Measurements from ENCODE around the gene ZNF688. TPM values are rescaled to one million over a fixed set of nuclear protein-coding genes. Genes with fewer than 3 reads are reported as not detected.
A peak's percentile ranks its signal among the peaks of the same experiment; 100 is the strongest.

Gene ZNF688
- total and polyA plus RNA-seq, 4 donors = 8.6 to 23.3 (median 16.5) TPM

DNA sequence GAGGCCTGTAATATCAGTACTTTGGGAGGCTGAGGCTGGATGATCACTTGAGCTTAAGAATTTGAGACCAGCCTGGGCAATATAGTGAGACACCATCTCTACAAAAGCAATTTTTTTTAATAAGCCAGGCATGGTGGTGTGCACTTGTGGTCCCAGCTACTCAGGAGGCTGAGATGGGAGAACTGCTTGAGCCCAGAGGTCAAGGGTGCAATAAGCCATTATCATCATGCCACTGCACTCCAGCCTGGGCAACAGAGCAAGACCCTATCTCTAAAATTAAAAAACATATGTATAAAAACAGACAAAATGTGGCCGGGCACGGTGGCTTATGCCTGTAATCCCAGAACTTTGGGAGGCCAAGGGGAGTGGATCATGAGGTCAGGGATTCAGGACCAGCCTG, 17.1 kb upstream of the ZNF688 start:
- H3K9ac ChIP-seq (ENCODE audit: insufficient read depth in 1 of 2, low read length in 2 of 2) = no peak overlapping the region
- DNase-seq (no peak), ATAC-seq (ENCODE audit: insufficient read depth, low FRiP score) (no peak)
- no peak overlapping the region for H3K4me3 ChIP-seq
- 90 to 98% methylated on average over 2 of the region's 2 CpGs for WGBS, 2 donors
- peaks cover 0 to 3% (median 3%) of the 10 kb centered on the region in 4 donors for H3K36me3 ChIP-seq (ENCODE audit: control insufficient read depth in 4 of 4, insufficient read depth in 4 of 4, low read length in 4 of 4)
- peaks cover 0 to 10% (median 2%) of the 10 kb centered on the region in 5 donors for H3K4me1 ChIP-seq (ENCODE audit: control insufficient read depth in 5 of 5, insufficient read depth in 5 of 5, low read length in 5 of 5)
- H3K9me3 ChIP-seq (ENCODE audit: control insufficient read depth in 4 of 4, insufficient read depth in 3 of 4, low read length in 3 of 4) = no peaks in the 10 kb centered on the region
- no peak overlapping the region for H3K27ac ChIP-seq (ENCODE audit: low read depth in 1 of 2, low read length in 1 of 2)
- no peaks in the 10 kb centered on the region for H3K27me3 ChIP-seq (ENCODE audit: control insufficient read depth in 3 of 3, insufficient read depth in 3 of 3, low read length in 2 of 3)
- TF ChIP-seq, protein P1, sequence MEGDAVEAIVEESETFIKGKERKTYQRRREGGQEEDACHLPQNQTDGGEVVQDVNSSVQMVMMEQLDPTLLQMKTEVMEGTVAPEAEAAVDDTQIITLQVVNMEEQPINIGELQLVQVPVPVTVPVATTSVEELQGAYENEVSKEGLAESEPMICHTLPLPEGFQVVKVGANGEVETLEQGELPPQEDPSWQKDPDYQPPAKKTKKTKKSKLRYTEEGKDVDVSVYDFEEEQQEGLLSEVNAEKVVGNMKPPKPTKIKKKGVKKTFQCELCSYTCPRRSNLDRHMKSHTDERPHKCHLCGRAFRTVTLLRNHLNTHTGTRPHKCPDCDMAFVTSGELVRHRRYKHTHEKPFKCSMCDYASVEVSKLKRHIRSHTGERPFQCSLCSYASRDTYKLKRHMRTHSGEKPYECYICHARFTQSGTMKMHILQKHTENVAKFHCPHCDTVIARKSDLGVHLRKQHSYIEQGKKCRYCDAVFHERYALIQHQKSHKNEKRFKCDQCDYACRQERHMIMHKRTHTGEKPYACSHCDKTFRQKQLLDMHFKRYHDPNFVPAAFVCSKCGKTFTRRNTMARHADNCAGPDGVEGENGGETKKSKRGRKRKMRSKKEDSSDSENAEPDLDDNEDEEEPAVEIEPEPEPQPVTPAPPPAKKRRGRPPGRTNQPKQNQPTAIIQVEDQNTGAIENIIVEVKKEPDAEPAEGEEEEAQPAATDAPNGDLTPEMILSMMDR (IDR thresholded peaks at IDR 0.05; ENCODE audit: control extremely low read depth, extremely low read depth) = no peak

DNA sequence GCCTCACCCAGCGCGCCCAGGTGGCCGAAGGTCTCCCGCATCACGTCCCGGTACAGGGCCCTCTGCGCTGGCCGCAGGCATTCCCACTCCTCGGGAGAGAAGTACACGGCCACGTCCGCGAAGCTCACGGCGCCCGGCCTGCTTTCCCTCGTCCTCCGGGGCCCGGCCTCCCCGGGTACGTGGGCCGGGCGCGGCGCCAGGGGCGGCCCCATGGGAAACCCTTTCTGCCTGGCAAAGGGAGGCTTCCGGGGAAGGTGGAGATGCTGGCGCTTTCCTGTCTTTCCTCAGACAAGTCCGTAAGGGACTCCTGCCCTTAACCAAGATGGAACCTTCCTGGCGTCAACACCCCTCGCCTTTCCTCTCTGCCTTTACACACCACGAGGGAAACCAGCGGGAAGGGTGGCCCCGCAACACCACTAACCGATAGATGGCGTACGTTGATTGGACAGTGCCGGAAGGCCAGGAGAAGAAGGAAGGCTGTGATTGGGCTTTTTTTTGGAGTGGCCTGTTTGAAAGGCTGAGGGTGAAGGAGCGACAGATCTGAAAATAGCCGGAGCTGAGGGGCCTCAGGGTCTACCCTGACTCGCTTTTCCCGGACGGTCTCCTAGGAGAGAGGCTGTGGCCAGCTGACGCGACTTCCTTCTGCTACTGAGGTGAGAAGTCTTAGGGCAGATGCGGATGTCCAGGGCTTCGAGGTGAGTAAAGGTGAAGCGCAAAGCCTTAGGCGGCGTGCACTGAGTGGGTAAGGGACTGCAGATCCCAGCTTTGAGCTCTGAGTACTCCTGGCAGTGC, 14.1 kb upstream of the ZNF688 start, which contains the start of gene ZNF785:
ZNF785 (minus strand) TSS at position 298 of the 792 bp plus-strand sequence; CDS start at position 212, 86 bp downstream.
- DNase-seq = peak; percentile 98 to 100 (median 99)
- Histone ChIP-seq H3K4me3 (peak within 1 kb of the TSS; percentile 47), H3K9ac (ENCODE audit: insufficient read depth in 1 of 2, low read length in 2 of 2) (peak within 1 kb of the TSS; percentile 79 to 85), H3K36me3 (ENCODE audit: control insufficient read depth in 4 of 4, insufficient read depth in 4 of 4, low read length in 4 of 4) (peaks cover 0 to 20% (median 4%) of the 10 kb centered on the region in 4 donors), H3K27ac (ENCODE audit: low read depth in 1 of 2, low read length in 1 of 2) (peak within 1 kb of the TSS; percentile 83 to 88), H3K4me1 (ENCODE audit: control insufficient read depth in 5 of 5, insufficient read depth in 5 of 5, low read length in 5 of 5) (peaks cover 0 to 12% (median 2%) of the 10 kb centered on the region in 5 donors), H3K27me3 (ENCODE audit: control insufficient read depth in 3 of 3, insufficient read depth in 3 of 3, low read length in 2 of 3) (no peaks in the 10 kb centered on the region), H3K9me3 (ENCODE audit: control insufficient read depth in 4 of 4, insufficient read depth in 3 of 4, low read length in 3 of 4) (no peaks in the 10 kb centered on the region)
- peak; percentile 99 for ATAC-seq (ENCODE audit: insufficient read depth, low FRiP score)
- 1% methylated on average over 49 to 50 of the region's 50 CpGs for WGBS, 2 donors
- TF ChIP-seq, protein P1 (IDR thresholded peaks at IDR 0.05; ENCODE audit: control extremely low read depth, extremely low read depth) = peak; percentile 43

DNA sequence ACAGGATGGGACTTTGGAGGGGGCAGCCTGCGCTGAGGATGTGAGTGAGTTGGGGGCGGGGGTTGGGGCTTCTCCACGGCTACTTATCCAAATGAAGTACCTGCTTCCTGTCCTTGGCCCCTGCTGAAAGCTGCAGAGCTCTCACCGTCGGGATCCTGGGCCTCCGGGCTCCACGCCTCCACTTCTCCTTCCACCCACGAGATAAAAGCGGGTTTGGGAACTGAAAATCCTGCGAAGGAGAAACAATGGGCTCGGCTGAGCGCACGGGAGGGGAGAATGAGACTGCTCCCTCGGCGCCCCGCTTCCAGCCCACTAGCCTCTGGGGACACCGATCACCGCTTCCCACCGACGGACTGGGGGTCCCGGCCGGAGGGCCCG, 13.5 kb upstream of the ZNF688 start:
- peak in 2 of 3 donors; percentile 25 to 32 for DNase-seq
- WGBS, 2 donors = 1% methylated on average over 23 of the region's 23 CpGs

More for the DNA sequence above, 13.5 kb upstream of the ZNF688 start:
- H3K27me3 ChIP-seq (ENCODE audit: control insufficient read depth in 3 of 3, insufficient read depth in 3 of 3, low read length in 2 of 3) = no peaks in the 10 kb centered on the region
- TF ChIP-seq, protein P1 (IDR thresholded peaks at IDR 0.05; ENCODE audit: control extremely low read depth, extremely low read depth) = no peak
- peaks cover 0 to 20% (median 4%) of the 10 kb centered on the region in 4 donors for H3K36me3 ChIP-seq (ENCODE audit: control insufficient read depth in 4 of 4, insufficient read depth in 4 of 4, low read length in 4 of 4)
- peaks cover 0 to 12% (median 2%) of the 10 kb centered on the region in 5 donors for H3K4me1 ChIP-seq (ENCODE audit: control insufficient read depth in 5 of 5, insufficient read depth in 5 of 5, low read length in 5 of 5)
- H3K27ac ChIP-seq (ENCODE audit: low read depth in 1 of 2, low read length in 1 of 2) = peak overlapping the region; percentile 83 to 88
- peak overlapping the region; percentile 79 to 85 for H3K9ac ChIP-seq (ENCODE audit: insufficient read depth in 1 of 2, low read length in 2 of 2)
- ATAC-seq (ENCODE audit: insufficient read depth, low FRiP score) = peak; percentile 23
- H3K4me3 ChIP-seq = peak overlapping the region; percentile 47
- H3K9me3 ChIP-seq (ENCODE audit: control insufficient read depth in 4 of 4, insufficient read depth in 3 of 4, low read length in 3 of 4) = no peaks in the 10 kb centered on the region

Measured in lung (tissue), 12 donors.